Psoas muscle (tissue), 8 donors: ENCODE data around the gene MRPS33. TPM values are rescaled to one million over a fixed set of nuclear protein-coding genes. Genes with fewer than 3 reads are reported as not detected.

Experiments
- ATAC-seq, 4 donors: fragments of 200-7000 bp; cut with Tn5 transposase; one replicate each; pipeline ENCODE4 v1.9.1; 2020; ENCODE audit warnings: moderate library complexity in 3 of 4, mild to moderate bottlenecking in 2 of 4
- DNase-seq, 2 donors: peaks; one replicate each; pipeline ENCODE4 v3.0.0-alpha.2; 2020
- H3K27ac ChIP-seq: fragments of 200-600 bp; one replicate; pipeline ENCODE4 v1.8.0; 2022
- H3K27me3 ChIP-seq, 3 donors: fragments of 200-600 bp in 1 of 3; one replicate each; pipeline versions ENCODE4 v1.6.1 to v1.8.0; 2013 to 2022; ENCODE audit warnings: low read length in 2 of 3, mild to moderate bottlenecking in 2 of 3, moderate library complexity in 1 of 3; ENCODE audit not compliant: insufficient read depth in 3 of 3
- H3K36me3 ChIP-seq, 2 donors: fragments of 200-600 bp in 1 of 2; one replicate each; pipeline versions ENCODE4 v1.6.1 to v1.8.0; 2013 to 2022; ENCODE audit warnings: low read depth in 1 of 2, mild to moderate bottlenecking in 1 of 2, moderate library complexity in 1 of 2; ENCODE audit not compliant: insufficient read depth in 1 of 2
- H3K4me1 ChIP-seq: fragments of 200-600 bp; one replicate; pipeline ENCODE4 v1.8.0; 2022
- H3K4me3 ChIP-seq: fragments of 200-600 bp; one replicate; pipeline ENCODE4 v1.8.0; 2022; ENCODE audit warnings: mild to moderate bottlenecking
- H3K9me3 ChIP-seq: fragments of 200-600 bp; one replicate; pipeline ENCODE4 v1.8.0; 2022
- CTCF ChIP-seq: fragments of 200-600 bp; IDR thresholded peaks from one replicate; pipeline ENCODE4 v1.8.0; 2022; ENCODE audit warnings: antibody characterized with exemption
- WGBS, 3 donors: extraction: QIAGEN DNeasy Blood & Tissue Kit; methylation state at CpG; one replicate each; pipeline versions ENCODE4 v1.1.6 to v1.1.7; 2013; 5-methylcytosine and 5-hydroxymethylcytosine counted together
- intact Hi-C, 2 donors: fragments of 100-400 bp; cut with DNase I; formaldehyde crosslinking; loops; one replicate each; pipeline versions ENCODE4 v1.11.0 to v1.14.2; 2022
- polyA plus RNA-seq, 3 donors: library from polyadenylated mRNA; stranded (reverse); fragments of 200-250 nt; gene quantifications; one replicate each; pipeline ENCODE4 v1.2.3, GENCODE V29; 2013
- total RNA-seq, 4 donors: library from RNA; stranded (reverse); fragmentation: NEBNext Ultra II Directional in 2 of 4; extraction: Animal tissue kit (Norgen Biotek cat#: 25700) in 2 of 4; gene quantifications; one replicate each; pipeline versions ENCODE4 v1.2.1 to v1.2.4, GENCODE V29; 2021 to 2023
- donor health status: healthy with polysubstance abuse.
- donor health status: DM: no; HTN: no; CAD: no; lungs with moderate emphysema.
- donor health status: Bipolar disorder and iron deficiency.
- donor health status: healthy.
- donor health status: DM: yes; HTN: yes; CAD: no.
- donor health status: DM: no; HTN: no; CAD: no.
- donor health status: DM: no; HTN: no; CAD: no.
- donor health status: DM: yes; HTN: yes; CAD: no.

MRPS33 gene
- total and polyA plus RNA-seq, 7 donors = 70.5 to 131 (median 102) TPM

- DNase-seq (no peak), ATAC-seq (no peak)
- Histone ChIP-seq H3K27me3 (no peaks in the 10 kb centered on the region), H3K27ac (no peak overlapping the region), H3K4me1 (no peaks in the 10 kb centered on the region), H3K4me3 (no peak overlapping the region), H3K36me3 (no peaks in the 10 kb centered on the region), H3K9me3 (peaks cover 11% of the 10 kb centered on the region)
- intact Hi-C loops = no loop called here
- WGBS, 3 donors = 79 to 92% (median 86%) methylated on average over 1 of the region's 1 CpG
- no peak for TF ChIP-seq CTCF
Measured at GRCh38 chr7:141024668-141025067, 9.9 kb upstream of the MRPS33 start.

GRCh38 chr7:141023295-141023694 lies 8.5 kb upstream of the MRPS33 start:
- no peaks in the 10 kb centered on the region for H3K36me3 ChIP-seq
- 55 to 70% (median 66%) methylated on average over 1 of the region's 1 CpG for WGBS, 3 donors
- ATAC-seq = no peak
- peaks cover 11% of the 10 kb centered on the region for H3K9me3 ChIP-seq
- peaks cover 0 to 3% (median 0%) of the 10 kb centered on the region in 3 donors for H3K27me3 ChIP-seq
- no peak overlapping the region for H3K27ac ChIP-seq
- intact Hi-C loops = no loop called here
- TF ChIP-seq CTCF = no peak
- H3K4me3 ChIP-seq = no peak overlapping the region
- DNase-seq = no peak
- H3K4me1 ChIP-seq = no peaks in the 10 kb centered on the region

- intact Hi-C loops = loop anchor here (10.0 kb wide), 2 partner anchors 343 to 363 kb away; partner anchors contain the start of gene ADCK2 (in 1 of the 2)
- no peak for DNase-seq
- Histone ChIP-seq H3K9me3 (peaks cover 7% of the 10 kb centered on the region), H3K4me3 (no peak overlapping the region), H3K36me3 (no peaks in the 10 kb centered on the region), H3K27me3 (peaks cover 0 to 7% (median 0%) of the 10 kb centered on the region in 3 donors), H3K27ac (no peak overlapping the region), H3K4me1 (peaks cover 11% of the 10 kb centered on the region)
- TF ChIP-seq CTCF = no peak
- WGBS, 3 donors = 83 to 90% (median 87%) methylated on average over 3 of the region's 3 CpGs
- ATAC-seq = no peak
Measured at GRCh38 chr7:141017555-141017954, 2.8 kb upstream of the MRPS33 start.

- TF ChIP-seq CTCF = no peak
- ATAC-seq = no peak
- Histone ChIP-seq H3K27me3 (peaks cover 0 to 7% (median 0%) of the 10 kb centered on the region in 3 donors), H3K4me3 (no peak overlapping the region), H3K27ac (no peak overlapping the region), H3K9me3 (peaks cover 7% of the 10 kb centered on the region), H3K4me1 (peaks cover 11% of the 10 kb centered on the region), H3K36me3 (no peaks in the 10 kb centered on the region)
- DNase-seq = no peak
- intact Hi-C loops = loop anchor here (10.0 kb wide), 2 partner anchors 342 to 362 kb away; partner anchors contain the start of gene ADCK2 (in 1 of the 2)
Measured at GRCh38 chr7:141016349-141016748, 1.6 kb upstream of the MRPS33 start.

- Histone ChIP-seq H3K27me3 (peaks cover 0 to 7% (median 0%) of the 10 kb centered on the region in 3 donors), H3K4me3 (peak overlapping the region; percentile 85), H3K9me3 (peaks cover 7% of the 10 kb centered on the region), H3K27ac (peak overlapping the region; percentile 87), H3K4me1 (peaks cover 11% of the 10 kb centered on the region), H3K36me3 (peaks cover 4 to 14% of the 10 kb centered on the region in 2 donors)
- ATAC-seq (peak in 2 of 4 donors; percentile 6 to 37), DNase-seq (no peak)
- no peak for TF ChIP-seq CTCF
- intact Hi-C loops = loop anchor here (5.0 to 10.0 kb wide), 3 partner anchors 339 to 497 kb away; partner anchors contain the start of gene ADCK2 (in 1 of the 2)
- WGBS, 3 donors = 1 to 2% (median 1%) methylated on average over 14 of the region's 14 CpGs
Measured at GRCh38 chr7:141014125-141014523, 628 bp downstream of the MRPS33 start.
